CD14-positive monocyte (primary cell): ENCODE measurements around the gene TSPYL2. TPM values are rescaled to one million over a fixed set of nuclear protein-coding genes. Genes with fewer than 3 reads are reported as not detected.

Experiments used
- DNase-seq, 3 donors: peaks; one replicate each; pipeline ENCODE4 v3.0.0-alpha.2; 2011 to 2022
- H2AFZ ChIP-seq: 2 replicates; pipeline ENCODE4 v1.6.0; 2012; ENCODE audit warnings: mild to moderate bottlenecking, low read depth, low read length, inconsistent platforms; ENCODE audit not compliant: insufficient read depth, poor library complexity, severe bottlenecking
- H3K27ac ChIP-seq, 2 donors: 1 replicate in 1 of 2; 2 replicates in 1 of 2; pipeline ENCODE4 v1.5.1; 2012 to 2013; ENCODE audit warnings: low read length in 2 of 2, control low read depth in 1 of 2, inconsistent platforms in 1 of 2, low read depth in 1 of 2, mild to moderate bottlenecking in 1 of 2
- H3K27me3 ChIP-seq, 2 donors: one replicate each; pipeline versions ENCODE4 v1.6.0 to v1.6.1; 2011 to 2013; ENCODE audit warnings: low read length in 2 of 2; ENCODE audit not compliant: control insufficient read depth in 2 of 2, insufficient read depth in 2 of 2
- H3K36me3 ChIP-seq, 2 donors: replicated peaks in 1 of 2; 1 replicate in 1 of 2; 2 replicates in 1 of 2; pipeline versions ENCODE4 v1.5.1 to v1.6.1; 2012 to 2013; ENCODE audit warnings: low read length in 2 of 2, control low read depth in 1 of 2, inconsistent platforms in 1 of 2, mild to moderate bottlenecking in 1 of 2; ENCODE audit not compliant: insufficient read depth in 2 of 2, control insufficient read depth in 1 of 2
- H3K4me1 ChIP-seq, 2 donors: 1 replicate in 1 of 2; 2 replicates in 1 of 2; pipeline versions ENCODE4 v1.5.1 to v1.6.1; 2012 to 2013; ENCODE audit warnings: low read length in 2 of 2, control low read depth in 1 of 2, inconsistent platforms in 1 of 2, mild to moderate bottlenecking in 1 of 2, moderate library complexity in 1 of 2; ENCODE audit not compliant: insufficient read depth in 2 of 2, control insufficient read depth in 1 of 2
- H3K4me2 ChIP-seq: replicated peaks from 2 replicates; pipeline ENCODE3; 2012; ENCODE audit warnings: low read length, moderate library complexity, mild to moderate bottlenecking; ENCODE audit not compliant: poor library complexity, severe bottlenecking; ENCODE audit errors: extremely low read depth
- H3K4me3 ChIP-seq, 3 experiments: fragments of 200-600 bp in 1 of 3; sonication (generic) in 1 of 3; replicated peaks in 1 of 3; 1 replicate in 2 of 3; 2 replicates in 1 of 3; pipeline ENCODE4 v1.5.1; 2011 to 2013; ENCODE audit warnings: low read length in 3 of 3, mild to moderate bottlenecking in 3 of 3, control low read depth in 2 of 3, low read depth in 2 of 3, inconsistent platforms in 1 of 3, moderate library complexity in 1 of 3
- H3K79me2 ChIP-seq: 2 replicates; pipeline ENCODE4 v1.6.0; 2012; ENCODE audit warnings: mild to moderate bottlenecking, control low read depth, inconsistent platforms, low read length, moderate library complexity; ENCODE audit not compliant: insufficient read depth
- H3K9ac ChIP-seq: 2 replicates; pipeline ENCODE4 v1.6.0; 2017; ENCODE audit warnings: low read length, mild to moderate bottlenecking; ENCODE audit not compliant: insufficient read depth, poor library complexity, severe bottlenecking
- H3K9me3 ChIP-seq, 2 donors: replicated peaks in 1 of 2; 1 replicate in 1 of 2; 2 replicates in 1 of 2; pipeline versions ENCODE4 v1.5.1 to v1.6.1; 2012 to 2013; ENCODE audit warnings: low read length in 2 of 2, control low read depth in 1 of 2; ENCODE audit not compliant: control insufficient read depth in 1 of 2, insufficient read depth in 1 of 2
- H4K20me1 ChIP-seq: 2 replicates; pipeline ENCODE4 v1.6.0; 2012; ENCODE audit warnings: mild to moderate bottlenecking, low read length, control low read depth, moderate library complexity; ENCODE audit not compliant: insufficient read depth
- H3K27ac Mint-ChIP-seq, 7 donors: one replicate each; pipeline ENCODE4 v1.8.0; 2020; ENCODE audit warnings: mild to moderate bottlenecking in 7 of 7, mixed read lengths in 7 of 7, moderate library complexity in 6 of 7, inconsistent platforms in 2 of 7
- H3K27me3 Mint-ChIP-seq, 3 donors: one replicate each; pipeline ENCODE4 v1.8.0; 2021 to 2022; ENCODE audit warnings: low read depth in 3 of 3, mild to moderate bottlenecking in 3 of 3, mixed read lengths in 3 of 3, moderate library complexity in 3 of 3, inconsistent platforms in 1 of 3
- H3K36me3 Mint-ChIP-seq, 2 donors: one replicate each; pipeline ENCODE4 v1.8.0; 2020; ENCODE audit warnings: mixed read lengths in 2 of 2, inconsistent platforms in 1 of 2, mild to moderate bottlenecking in 1 of 2
- H3K4me1 Mint-ChIP-seq: one replicate; pipeline ENCODE4 v1.8.0; 2020; ENCODE audit warnings: mild to moderate bottlenecking, mixed read lengths
- H3K4me3 Mint-ChIP-seq, 2 donors: one replicate each; pipeline ENCODE4 v1.8.0; 2020; ENCODE audit warnings: mild to moderate bottlenecking in 2 of 2, mixed read lengths in 2 of 2, moderate library complexity in 1 of 2
- H3K9me3 Mint-ChIP-seq, 7 donors: one replicate each; pipeline ENCODE4 v1.8.0; 2020 to 2022; ENCODE audit warnings: mixed read lengths in 7 of 7, mild to moderate bottlenecking in 6 of 7, moderate library complexity in 6 of 7, inconsistent platforms in 2 of 7
- CTCF ChIP-seq: fragments of 200-600 bp; IDR thresholded peaks from one replicate; pipeline ENCODE4 v1.8.0; 2022; ENCODE audit warnings: antibody characterized with exemption, mild to moderate bottlenecking
- WGBS: methylation state at CpG from one replicate; pipeline ENCODE4 v1.1.5; 2013; ENCODE audit warnings: missing lambda C conversion rate; ENCODE audit not compliant: insufficient coverage; 5-methylcytosine and 5-hydroxymethylcytosine counted together
- intact Hi-C, 2 donors: fragments of 100-400 bp; cut with micrococcal nuclease; formaldehyde crosslinking; loops; one replicate each; pipeline versions ENCODE4 v1.15.0 to v1.15.1; 2023
- polyA plus RNA-seq, 3 donors: library from polyadenylated mRNA; depleted of rRNA in 1 of 3; unstranded in 2 of 3; stranded (reverse) in 1 of 3; fragments of 300-500 nt in 2 of 3; fragments of >200 nt in 1 of 3; fragmentation: Illumina TruSeq in 2 of 3; gene quantifications; 1 replicate in 2 of 3; 2 replicates in 1 of 3; pipeline ENCODE4 v1.2.3, GENCODE V29; 2012 to 2021

Gene TSPYL2
- polyA plus RNA-seq, 3 donors = 0.33 to 29.4 (median 0.40) TPM

- TF ChIP-seq CTCF = no peak
- Mint-ChIP-seq H3K27ac (no peak overlapping the region), H3K36me3 (peaks cover 11% of the 10 kb centered on the region in 2 donors), H3K4me3 (no peak overlapping the region), H3K9me3 (peaks cover 0 to 2% (median 0%) of the 10 kb centered on the region in 7 donors), H3K27me3 (peaks cover 0 to 25% (median 0%) of the 10 kb centered on the region in 3 donors), H3K4me1 (peaks cover 10% of the 10 kb centered on the region)
- H3K27me3 ChIP-seq = no peaks in the 10 kb centered on the region
- no peak overlapping the region for H2AFZ ChIP-seq
- intact Hi-C loops = no loop called here
- H3K9ac ChIP-seq = no peak overlapping the region
- 100% methylated on average over 2 of the region's 6 CpGs for WGBS
- no peak overlapping the region for H3K4me2 ChIP-seq
- H3K27ac ChIP-seq = no peak overlapping the region
- H3K9me3 ChIP-seq = no peaks in the 10 kb centered on the region
- H3K4me1 ChIP-seq = no peaks in the 10 kb centered on the region
- peaks cover 0 to 6% of the 10 kb centered on the region in 2 donors for H3K36me3 ChIP-seq
- no peaks in the 10 kb centered on the region for H3K79me2 ChIP-seq
- no peaks in the 10 kb centered on the region for H4K20me1 ChIP-seq
- H3K4me3 ChIP-seq = no peak overlapping the region
- no peak for DNase-seq
Measured at GRCh38 chrX:53114864-53115549, 32.8 kb downstream of the TSPYL2 start.

- Mint-ChIP-seq H3K27me3 (peaks cover 0 to 26% (median 0%) of the 10 kb centered on the region in 3 donors), H3K27ac (no peak overlapping the region), H3K4me1 (peaks cover 10% of the 10 kb centered on the region), H3K4me3 (no peak overlapping the region), H3K9me3 (peaks cover 0 to 2% (median 0%) of the 10 kb centered on the region in 7 donors), H3K36me3 (peaks cover 11% of the 10 kb centered on the region in 2 donors)
- no CpG with 5 or more reads among the region's 2 CpGs for WGBS
- Histone ChIP-seq H3K9me3 (no peaks in the 10 kb centered on the region), H3K4me3 (no peak overlapping the region), H3K27me3 (no peaks in the 10 kb centered on the region), H3K27ac (no peak overlapping the region), H3K9ac (no peak overlapping the region), H3K4me1 (no peaks in the 10 kb centered on the region), H3K79me2 (no peaks in the 10 kb centered on the region), H3K4me2 (no peak overlapping the region), H3K36me3 (peaks cover 0 to 6% of the 10 kb centered on the region in 2 donors), H4K20me1 (no peaks in the 10 kb centered on the region), H2AFZ (no peak overlapping the region)
- TF ChIP-seq CTCF = no peak
- DNase-seq = no peak
- intact Hi-C loops = no loop called here
Measured at GRCh38 chrX:53115550-53115874, 33.3 kb downstream of the TSPYL2 start.
